ENCODE results near the gene F8.

DNA sequence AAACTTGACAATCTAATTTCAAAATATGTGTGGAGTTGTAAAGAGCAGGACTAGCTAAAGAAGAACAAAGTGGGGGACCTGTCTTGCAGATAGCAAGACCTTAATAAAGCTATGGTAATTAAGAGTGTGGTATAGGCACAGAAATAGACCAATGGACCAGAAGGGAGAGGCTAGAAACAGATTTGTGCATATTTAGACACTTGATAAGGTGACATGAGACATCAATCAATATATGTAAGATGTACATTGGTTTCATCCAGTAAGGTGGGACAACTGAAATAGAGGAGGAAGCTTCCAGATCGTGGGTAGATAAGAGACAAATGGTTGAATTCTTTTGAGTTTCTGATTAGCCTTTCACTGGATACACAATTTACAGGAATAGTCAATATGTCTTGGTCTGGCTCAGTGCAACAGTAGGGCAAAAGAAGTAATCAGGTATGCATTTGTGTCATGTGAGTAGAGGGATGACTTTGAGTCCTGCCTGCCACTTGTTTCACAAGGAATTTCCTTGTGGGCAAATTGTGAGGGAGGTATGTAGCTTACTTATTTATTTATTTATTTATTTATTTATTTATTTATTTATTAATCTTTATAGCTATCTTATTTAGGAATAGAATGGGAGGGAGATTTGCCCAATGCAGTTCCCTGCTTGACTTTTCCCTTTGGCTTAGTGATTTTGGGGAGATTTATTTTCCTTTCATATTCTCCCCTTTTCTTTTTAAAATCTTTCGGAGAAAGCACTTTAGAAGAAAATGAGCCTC is 210.0 kb downstream of the F8 start:
- no peak for TF ChIP-seq CTCF (IDR thresholded peaks at IDR 0.05)
- TF ChIP-seq POLR2A (IDR thresholded peaks at IDR 0.05): no peak
